Ascending aorta (tissue), 2 donors: Measurements from ENCODE around the gene PCK2. TPM values are rescaled to one million over a fixed set of nuclear protein-coding genes. Genes with fewer than 3 reads are reported as not detected.

Source experiments
- DNase-seq, 2 donors: peaks; one replicate each; pipeline ENCODE4 v3.0.0-alpha.2; 2019; ENCODE audit warnings: low spot score in 2 of 2
- H3K27ac ChIP-seq, 2 donors: fragments of 200-600 bp; sonication (generic); one replicate each; pipeline ENCODE4 v1.5.1; 2016 to 2017; ENCODE audit warnings: mild to moderate bottlenecking in 1 of 2
- H3K27me3 ChIP-seq: fragments of 200-600 bp; sonication (generic); one replicate; pipeline ENCODE4 v1.5.1; 2017
- H3K36me3 ChIP-seq, 2 donors: fragments of 200-600 bp; sonication (generic); one replicate each; pipeline ENCODE4 v1.5.1; 2016
- H3K4me1 ChIP-seq, 2 donors: fragments of 200-600 bp; sonication (generic); one replicate each; pipeline ENCODE4 v1.5.1; 2016 to 2017; ENCODE audit warnings: mild to moderate bottlenecking in 1 of 2
- H3K4me3 ChIP-seq, 2 donors: fragments of 200-600 bp; sonication (generic); one replicate each; pipeline ENCODE4 v1.5.1; 2016 to 2017; ENCODE audit warnings: mild to moderate bottlenecking in 1 of 2
- H3K9me3 ChIP-seq, 2 donors: fragments of 200-600 bp; sonication (generic); one replicate each; pipeline ENCODE4 v1.5.1; 2016
- intact Hi-C: fragments of 100-400 bp; cut with DNase I; formaldehyde crosslinking; loops from one replicate; pipeline ENCODE4 v1.15.1; 2023
- total RNA-seq: library from RNA; depleted of rRNA; stranded (reverse); fragments of >200 nt; gene quantifications from one replicate; pipeline ENCODE4 v1.1.0, GENCODE V29; 2016
- TF ChIP-seq, protein P1 (sequence below), 3 experiments: fragments of 200-600 bp in 2 of 3; fragments of 450-650 bp in 1 of 3; sonication (generic) in 2 of 3; IDR thresholded peaks; one replicate each; pipeline ENCODE4 v1.5.1; 2016 to 2019; ENCODE audit warnings: antibody characterized with exemption in 3 of 3, mild to moderate bottlenecking in 1 of 3, moderate library complexity in 1 of 3

PCK2 gene
- total RNA-seq, 1 donor from 2014 or later = 26.1 TPM

DNA sequence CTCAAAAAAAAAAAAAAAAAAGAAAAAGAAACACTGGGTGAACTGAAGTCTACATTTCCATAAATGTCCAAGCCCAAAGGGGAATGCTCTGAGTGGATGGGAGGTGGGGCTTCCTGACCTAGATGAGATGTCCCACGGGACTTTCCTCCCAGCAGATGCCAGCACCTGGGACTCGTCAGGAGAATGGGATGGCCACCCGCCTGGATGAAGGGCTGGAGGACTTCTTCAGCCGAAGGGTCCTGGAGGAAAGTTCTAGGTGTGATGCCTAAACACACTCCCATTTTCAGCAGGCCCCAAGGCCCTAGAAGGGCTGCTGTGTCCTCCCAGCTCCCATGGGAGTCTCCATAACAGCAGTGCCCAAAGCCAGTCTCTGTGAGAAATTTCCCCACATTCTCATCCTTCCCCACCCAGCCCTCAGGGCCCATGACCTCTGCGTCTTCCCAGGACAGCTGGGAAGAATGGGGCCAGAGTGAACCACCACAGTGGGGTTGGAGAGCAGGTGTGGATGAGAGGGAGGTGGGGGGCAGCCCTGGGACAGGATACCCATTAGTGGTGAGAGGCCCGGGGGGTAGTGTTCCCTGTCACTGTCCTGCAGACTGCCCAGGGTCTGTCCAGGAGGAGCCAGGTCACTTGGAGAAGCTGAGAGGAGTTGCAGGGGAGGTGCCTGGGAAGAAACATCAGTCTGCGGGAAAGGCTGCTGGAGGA, 29.9 kb upstream of the PCK2 start:
- no peaks in the 10 kb centered on the region for H3K4me1 ChIP-seq
- intact Hi-C loops = no loop called here
- no peaks in the 10 kb centered on the region for H3K36me3 ChIP-seq
- no peak overlapping the region for H3K4me3 ChIP-seq
- H3K27me3 ChIP-seq = no peaks in the 10 kb centered on the region
- H3K27ac ChIP-seq = no peak overlapping the region
- no peaks in the 10 kb centered on the region for H3K9me3 ChIP-seq
- TF ChIP-seq, protein P1, sequence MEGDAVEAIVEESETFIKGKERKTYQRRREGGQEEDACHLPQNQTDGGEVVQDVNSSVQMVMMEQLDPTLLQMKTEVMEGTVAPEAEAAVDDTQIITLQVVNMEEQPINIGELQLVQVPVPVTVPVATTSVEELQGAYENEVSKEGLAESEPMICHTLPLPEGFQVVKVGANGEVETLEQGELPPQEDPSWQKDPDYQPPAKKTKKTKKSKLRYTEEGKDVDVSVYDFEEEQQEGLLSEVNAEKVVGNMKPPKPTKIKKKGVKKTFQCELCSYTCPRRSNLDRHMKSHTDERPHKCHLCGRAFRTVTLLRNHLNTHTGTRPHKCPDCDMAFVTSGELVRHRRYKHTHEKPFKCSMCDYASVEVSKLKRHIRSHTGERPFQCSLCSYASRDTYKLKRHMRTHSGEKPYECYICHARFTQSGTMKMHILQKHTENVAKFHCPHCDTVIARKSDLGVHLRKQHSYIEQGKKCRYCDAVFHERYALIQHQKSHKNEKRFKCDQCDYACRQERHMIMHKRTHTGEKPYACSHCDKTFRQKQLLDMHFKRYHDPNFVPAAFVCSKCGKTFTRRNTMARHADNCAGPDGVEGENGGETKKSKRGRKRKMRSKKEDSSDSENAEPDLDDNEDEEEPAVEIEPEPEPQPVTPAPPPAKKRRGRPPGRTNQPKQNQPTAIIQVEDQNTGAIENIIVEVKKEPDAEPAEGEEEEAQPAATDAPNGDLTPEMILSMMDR (IDR thresholded peaks at IDR 0.05) = no peak
- no peak for DNase-seq

DNA sequence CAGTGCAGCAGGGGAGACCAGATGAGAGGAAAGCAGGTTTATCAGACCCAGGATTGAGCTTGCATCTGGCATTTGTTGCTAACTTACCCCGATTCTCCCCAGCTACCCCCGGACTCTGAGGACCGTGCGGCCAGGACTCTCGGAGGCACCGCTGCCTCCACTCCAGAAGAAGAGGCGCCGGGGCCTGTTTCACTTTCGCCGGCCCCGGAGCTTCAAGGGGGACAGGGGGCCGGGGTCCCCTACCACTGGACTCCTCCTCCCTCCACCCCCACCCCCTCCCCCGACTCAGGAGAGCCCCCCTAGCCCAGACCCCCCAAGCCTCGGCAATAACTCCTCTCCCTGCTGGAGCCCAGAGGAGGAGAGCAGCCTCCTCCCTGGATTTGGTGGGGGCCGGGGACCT, 29.3 kb upstream of the PCK2 start:
- Histone ChIP-seq H3K4me1 (no peaks in the 10 kb centered on the region), H3K36me3 (no peaks in the 10 kb centered on the region), H3K27me3 (no peaks in the 10 kb centered on the region), H3K9me3 (no peaks in the 10 kb centered on the region), H3K4me3 (no peak overlapping the region), H3K27ac (no peak overlapping the region)
- intact Hi-C loops = no loop called here
- TF ChIP-seq, protein P1 (IDR thresholded peaks at IDR 0.05) = no peak
- no peak for DNase-seq

DNA sequence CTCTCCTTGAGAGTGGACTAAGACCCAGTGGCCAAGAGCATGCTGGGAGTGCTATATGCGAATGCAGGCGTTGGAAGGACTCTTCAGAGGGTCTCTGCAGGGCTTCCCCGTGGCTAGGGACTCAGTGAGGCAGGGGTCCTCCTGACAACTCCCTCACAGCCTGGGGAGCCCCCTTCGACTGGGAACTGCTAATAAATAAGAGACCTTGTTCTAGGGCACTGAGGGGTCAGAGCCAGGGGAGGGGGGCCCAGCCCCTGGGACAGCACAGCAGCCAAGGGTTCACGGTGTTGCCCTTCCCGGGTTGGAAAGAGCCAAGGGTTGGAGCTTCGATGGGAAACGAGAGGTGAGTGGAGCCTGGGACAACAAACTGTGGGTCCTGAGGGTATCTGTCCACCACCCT, 28.7 kb upstream of the PCK2 start:
- Histone ChIP-seq H3K4me3 (no peak overlapping the region), H3K27ac (no peak overlapping the region), H3K36me3 (no peaks in the 10 kb centered on the region), H3K9me3 (no peaks in the 10 kb centered on the region), H3K4me1 (no peaks in the 10 kb centered on the region), H3K27me3 (no peaks in the 10 kb centered on the region)
- TF ChIP-seq, protein P1 (IDR thresholded peaks at IDR 0.05) = no peak
- intact Hi-C loops = no loop called here
- DNase-seq = no peak

DNA sequence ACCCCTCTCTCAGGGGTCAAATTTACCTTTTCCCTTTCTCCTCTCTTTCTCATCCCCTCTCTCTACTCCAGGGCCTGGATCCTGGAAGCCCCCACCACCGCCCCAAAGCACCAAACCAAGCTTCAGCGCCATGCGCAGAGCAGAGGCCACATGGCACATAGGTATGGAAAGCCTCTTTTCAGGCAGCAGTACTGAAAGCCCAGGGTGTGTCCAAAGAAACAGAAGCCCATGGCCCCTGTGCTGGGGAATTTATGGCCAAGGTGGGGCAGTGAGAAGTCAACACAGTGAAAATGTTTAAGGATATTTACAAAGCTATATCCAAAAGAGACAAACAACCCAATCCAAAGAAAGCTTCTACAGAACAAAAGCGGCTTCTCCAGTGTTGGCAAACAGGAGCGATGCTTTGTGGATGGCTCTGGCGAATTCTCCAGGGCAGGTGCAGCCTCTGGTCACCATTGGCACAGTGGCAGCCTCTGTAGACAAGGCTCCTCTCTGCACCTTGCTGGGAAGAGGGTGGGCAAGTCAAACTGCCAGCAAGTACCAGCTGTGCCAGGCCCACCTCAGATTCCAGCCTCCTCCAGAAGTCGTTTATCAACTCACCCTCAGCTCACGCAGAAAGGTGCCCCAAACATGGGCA, 27.5 kb upstream of the PCK2 start:
- TF ChIP-seq, protein P1 (IDR thresholded peaks at IDR 0.05) = no peak
- Histone ChIP-seq H3K4me1 (peaks cover 0 to 2% of the 10 kb centered on the region in 2 donors), H3K27ac (no peak overlapping the region), H3K9me3 (no peaks in the 10 kb centered on the region), H3K27me3 (no peaks in the 10 kb centered on the region), H3K4me3 (no peak overlapping the region), H3K36me3 (no peaks in the 10 kb centered on the region)
- intact Hi-C loops = no loop called here
- DNase-seq = no peak

DNA sequence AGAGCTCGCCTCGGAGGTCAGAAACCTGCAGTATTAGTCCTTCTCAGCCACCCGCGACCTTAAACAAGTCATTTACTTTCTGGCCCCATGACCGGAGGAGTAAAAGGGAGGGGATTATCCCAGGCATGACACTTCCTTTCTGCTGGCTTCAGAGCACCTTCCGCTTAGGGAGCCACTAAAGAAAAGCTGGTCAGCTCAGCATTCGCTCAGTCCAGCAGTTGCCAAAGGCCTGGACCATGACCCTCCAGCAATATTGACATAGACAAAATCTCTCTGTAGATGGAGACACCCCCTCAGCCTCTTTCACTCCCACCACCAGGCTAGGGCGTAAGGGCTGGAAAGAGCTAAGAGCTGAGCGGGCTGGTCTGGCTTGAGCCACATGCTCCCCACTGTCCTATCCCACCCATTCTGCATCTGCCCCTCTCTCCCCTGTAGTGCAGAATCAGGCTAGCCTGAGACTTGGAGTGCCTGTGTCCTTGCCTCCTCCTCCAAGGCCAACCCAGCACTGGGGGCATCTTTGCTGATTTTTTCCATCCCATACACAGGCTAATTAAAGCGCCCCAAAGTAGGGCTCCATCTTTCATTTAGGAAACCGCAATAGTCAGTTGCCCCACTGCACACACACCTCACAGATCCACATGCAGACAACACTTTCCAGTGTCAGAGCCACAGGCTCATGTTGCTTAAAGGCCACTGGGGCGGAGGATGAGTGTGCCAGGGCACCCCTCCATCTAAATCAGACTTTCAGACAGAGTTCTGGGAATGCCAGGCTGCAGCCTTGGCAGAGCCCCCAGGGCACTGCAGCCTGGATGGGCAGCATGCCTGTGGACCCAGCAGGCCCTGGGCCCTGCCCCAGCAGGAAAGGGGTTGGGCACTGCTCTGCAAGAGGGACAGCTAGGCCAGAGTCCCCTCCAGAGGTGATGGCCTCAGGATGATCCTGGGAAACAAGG, 26.7 kb upstream of the PCK2 start:
- intact Hi-C loops = no loop called here
- H3K27ac ChIP-seq = no peak overlapping the region
- H3K36me3 ChIP-seq = no peaks in the 10 kb centered on the region
- no peak overlapping the region for H3K4me3 ChIP-seq
- TF ChIP-seq, protein P1 (IDR thresholded peaks at IDR 0.05) = no peak
- peaks cover under 1 to 10% of the 10 kb centered on the region in 2 donors for H3K4me1 ChIP-seq
- DNase-seq = no peak
- H3K27me3 ChIP-seq = no peaks in the 10 kb centered on the region
- no peaks in the 10 kb centered on the region for H3K9me3 ChIP-seq
